CD14-positive monocyte (primary cell): ENCODE results near the gene NHERF2. TPM values are rescaled to one million over a fixed set of nuclear protein-coding genes. Genes with fewer than 3 reads are reported as not detected.

Experiments
- DNase-seq, 3 donors: peaks; one replicate each; pipeline ENCODE4 v3.0.0-alpha.2; 2011 to 2022
- H2AFZ ChIP-seq: 2 replicates; pipeline ENCODE4 v1.6.0; 2012; ENCODE audit warnings: mild to moderate bottlenecking, low read depth, low read length, inconsistent platforms; ENCODE audit not compliant: insufficient read depth, poor library complexity, severe bottlenecking
- H3K27ac ChIP-seq, 2 donors: 1 replicate in 1 of 2; 2 replicates in 1 of 2; pipeline ENCODE4 v1.5.1; 2012 to 2013; ENCODE audit warnings: low read length in 2 of 2, control low read depth in 1 of 2, inconsistent platforms in 1 of 2, low read depth in 1 of 2, mild to moderate bottlenecking in 1 of 2
- H3K27me3 ChIP-seq, 2 donors: one replicate each; pipeline versions ENCODE4 v1.6.0 to v1.6.1; 2011 to 2013; ENCODE audit warnings: low read length in 2 of 2; ENCODE audit not compliant: control insufficient read depth in 2 of 2, insufficient read depth in 2 of 2
- H3K36me3 ChIP-seq, 2 donors: replicated peaks in 1 of 2; 1 replicate in 1 of 2; 2 replicates in 1 of 2; pipeline versions ENCODE4 v1.5.1 to v1.6.1; 2012 to 2013; ENCODE audit warnings: low read length in 2 of 2, control low read depth in 1 of 2, inconsistent platforms in 1 of 2, mild to moderate bottlenecking in 1 of 2; ENCODE audit not compliant: insufficient read depth in 2 of 2, control insufficient read depth in 1 of 2
- H3K4me1 ChIP-seq, 2 donors: 1 replicate in 1 of 2; 2 replicates in 1 of 2; pipeline versions ENCODE4 v1.5.1 to v1.6.1; 2012 to 2013; ENCODE audit warnings: low read length in 2 of 2, control low read depth in 1 of 2, inconsistent platforms in 1 of 2, mild to moderate bottlenecking in 1 of 2, moderate library complexity in 1 of 2; ENCODE audit not compliant: insufficient read depth in 2 of 2, control insufficient read depth in 1 of 2
- H3K4me2 ChIP-seq: replicated peaks from 2 replicates; pipeline ENCODE3; 2012; ENCODE audit warnings: low read length, moderate library complexity, mild to moderate bottlenecking; ENCODE audit not compliant: poor library complexity, severe bottlenecking; ENCODE audit errors: extremely low read depth
- H3K4me3 ChIP-seq, 3 experiments: fragments of 200-600 bp in 1 of 3; sonication (generic) in 1 of 3; replicated peaks in 1 of 3; 1 replicate in 2 of 3; 2 replicates in 1 of 3; pipeline ENCODE4 v1.5.1; 2011 to 2013; ENCODE audit warnings: low read length in 3 of 3, mild to moderate bottlenecking in 3 of 3, control low read depth in 2 of 3, low read depth in 2 of 3, inconsistent platforms in 1 of 3, moderate library complexity in 1 of 3
- H3K79me2 ChIP-seq: 2 replicates; pipeline ENCODE4 v1.6.0; 2012; ENCODE audit warnings: mild to moderate bottlenecking, control low read depth, inconsistent platforms, low read length, moderate library complexity; ENCODE audit not compliant: insufficient read depth
- H3K9ac ChIP-seq: 2 replicates; pipeline ENCODE4 v1.6.0; 2017; ENCODE audit warnings: low read length, mild to moderate bottlenecking; ENCODE audit not compliant: insufficient read depth, poor library complexity, severe bottlenecking
- H3K9me3 ChIP-seq, 2 donors: replicated peaks in 1 of 2; 1 replicate in 1 of 2; 2 replicates in 1 of 2; pipeline versions ENCODE4 v1.5.1 to v1.6.1; 2012 to 2013; ENCODE audit warnings: low read length in 2 of 2, control low read depth in 1 of 2; ENCODE audit not compliant: control insufficient read depth in 1 of 2, insufficient read depth in 1 of 2
- H4K20me1 ChIP-seq: 2 replicates; pipeline ENCODE4 v1.6.0; 2012; ENCODE audit warnings: mild to moderate bottlenecking, low read length, control low read depth, moderate library complexity; ENCODE audit not compliant: insufficient read depth
- H3K27ac Mint-ChIP-seq, 7 donors: one replicate each; pipeline ENCODE4 v1.8.0; 2020; ENCODE audit warnings: mild to moderate bottlenecking in 7 of 7, mixed read lengths in 7 of 7, moderate library complexity in 6 of 7, inconsistent platforms in 2 of 7
- H3K27me3 Mint-ChIP-seq, 3 donors: one replicate each; pipeline ENCODE4 v1.8.0; 2021 to 2022; ENCODE audit warnings: low read depth in 3 of 3, mild to moderate bottlenecking in 3 of 3, mixed read lengths in 3 of 3, moderate library complexity in 3 of 3, inconsistent platforms in 1 of 3
- H3K36me3 Mint-ChIP-seq, 2 donors: one replicate each; pipeline ENCODE4 v1.8.0; 2020; ENCODE audit warnings: mixed read lengths in 2 of 2, inconsistent platforms in 1 of 2, mild to moderate bottlenecking in 1 of 2
- H3K4me1 Mint-ChIP-seq: one replicate; pipeline ENCODE4 v1.8.0; 2020; ENCODE audit warnings: mild to moderate bottlenecking, mixed read lengths
- H3K4me3 Mint-ChIP-seq, 2 donors: one replicate each; pipeline ENCODE4 v1.8.0; 2020; ENCODE audit warnings: mild to moderate bottlenecking in 2 of 2, mixed read lengths in 2 of 2, moderate library complexity in 1 of 2
- H3K9me3 Mint-ChIP-seq, 7 donors: one replicate each; pipeline ENCODE4 v1.8.0; 2020 to 2022; ENCODE audit warnings: mixed read lengths in 7 of 7, mild to moderate bottlenecking in 6 of 7, moderate library complexity in 6 of 7, inconsistent platforms in 2 of 7
- CTCF ChIP-seq: fragments of 200-600 bp; IDR thresholded peaks from one replicate; pipeline ENCODE4 v1.8.0; 2022; ENCODE audit warnings: antibody characterized with exemption, mild to moderate bottlenecking
- WGBS: methylation state at CpG from one replicate; pipeline ENCODE4 v1.1.5; 2013; ENCODE audit warnings: missing lambda C conversion rate; ENCODE audit not compliant: insufficient coverage; 5-methylcytosine and 5-hydroxymethylcytosine counted together
- intact Hi-C, 2 donors: fragments of 100-400 bp; cut with micrococcal nuclease; formaldehyde crosslinking; loops; one replicate each; pipeline versions ENCODE4 v1.15.0 to v1.15.1; 2023
- polyA plus RNA-seq, 3 donors: library from polyadenylated mRNA; depleted of rRNA in 1 of 3; unstranded in 2 of 3; stranded (reverse) in 1 of 3; fragments of 300-500 nt in 2 of 3; fragments of >200 nt in 1 of 3; fragmentation: Illumina TruSeq in 2 of 3; gene quantifications; 1 replicate in 2 of 3; 2 replicates in 1 of 3; pipeline ENCODE4 v1.2.3, GENCODE V29; 2012 to 2021

The NHERF2 gene
- polyA plus RNA-seq, 3 donors: 0.66 to 8.2 (median 0.78) TPM

- peaks cover 34 to 47% (median 37%) of the 10 kb centered on the region in 3 donors for H3K27me3 Mint-ChIP-seq
- DNase-seq: no peak
- Histone ChIP-seq H3K4me1 (peaks cover 9 to 11% of the 10 kb centered on the region in 2 donors), H3K27ac (no peak overlapping the region), H3K27me3 (peaks cover 26 to 37% of the 10 kb centered on the region in 2 donors), H3K4me2 (no peak overlapping the region), H3K4me3 (no peak overlapping the region), H2AFZ (no peak overlapping the region), H3K9me3 (peaks cover 0 to 13% of the 10 kb centered on the region in 2 donors), H3K79me2 (peaks cover 8% of the 10 kb centered on the region), H3K9ac (no peak overlapping the region), H4K20me1 (peaks cover 4% of the 10 kb centered on the region), H3K36me3 (peaks cover 45 to 47% of the 10 kb centered on the region in 2 donors)
- H3K4me3 Mint-ChIP-seq: no peak overlapping the region
- H3K4me1 Mint-ChIP-seq: peaks cover 10% of the 10 kb centered on the region
- H3K9me3 Mint-ChIP-seq: peaks cover 0 to 6% (median 1%) of the 10 kb centered on the region in 7 donors
- H3K36me3 Mint-ChIP-seq: peaks cover 44 to 48% of the 10 kb centered on the region in 2 donors
- H3K27ac Mint-ChIP-seq: no peak overlapping the region
- WGBS: 96% methylated on average over 20 of the region's 33 CpGs
- intact Hi-C loops: no loop called here
- no peak for TF ChIP-seq CTCF
Measured at GRCh38 chr16:1976951-1977874, 49.5 kb upstream of the NHERF2 start.

- no peak overlapping the region for H3K4me3 ChIP-seq
- 94% methylated on average over 13 of the region's 18 CpGs for WGBS
Measured at GRCh38 chr16:1977875-1978268, 48.8 kb upstream of the NHERF2 start.

More at GRCh38 chr16:1977875-1978268, 48.8 kb upstream of the NHERF2 start:
- TF ChIP-seq CTCF: no peak
- H3K79me2 ChIP-seq: peaks cover 1% of the 10 kb centered on the region
- H3K4me2 ChIP-seq: no peak overlapping the region
- Mint-ChIP-seq H3K4me1 (peaks cover 6% of the 10 kb centered on the region), H3K27me3 (peaks cover 41 to 54% (median 44%) of the 10 kb centered on the region in 3 donors), H3K27ac (no peak overlapping the region), H3K4me3 (no peak overlapping the region), H3K36me3 (peaks cover 45 to 51% of the 10 kb centered on the region in 2 donors), H3K9me3 (peaks cover 0 to 12% (median 3%) of the 10 kb centered on the region in 7 donors)
- H3K9me3 ChIP-seq: peaks cover 0 to 17% of the 10 kb centered on the region in 2 donors
- peaks cover 4 to 7% of the 10 kb centered on the region in 2 donors for H3K4me1 ChIP-seq
- intact Hi-C loops: no loop called here
- peaks cover 45 to 47% of the 10 kb centered on the region in 2 donors for H3K36me3 ChIP-seq
- H3K27me3 ChIP-seq: peaks cover 30 to 43% of the 10 kb centered on the region in 2 donors
- no peak overlapping the region for H3K9ac ChIP-seq
- H3K27ac ChIP-seq: no peak overlapping the region
- H2AFZ ChIP-seq: no peak overlapping the region
- peaks cover 4% of the 10 kb centered on the region for H4K20me1 ChIP-seq
- DNase-seq: no peak
